Stomach (tissue), 9 donors: ENCODE data around the gene NPAS4. TPM values are rescaled to one million over a fixed set of nuclear protein-coding genes. Genes with fewer than 3 reads are reported as not detected.
A peak's percentile ranks its signal among the peaks of the same experiment; 100 is the strongest.

ENCODE experiments used
- DNase-seq, 2 donors: peaks; one replicate each; pipeline versions ENCODE4 v3.0.0 to v3.0.0-alpha.2; 2013 to 2019
- H3K27ac ChIP-seq, 5 donors: fragments of 200-600 bp in 4 of 5; sonication (generic) in 4 of 5; one replicate each; pipeline ENCODE4 v1.5.1; 2013 to 2019; ENCODE audit warnings: mild to moderate bottlenecking in 1 of 5, moderate library complexity in 1 of 5
- H3K27me3 ChIP-seq, 3 donors: fragments of 200-600 bp; sonication (generic); one replicate each; pipeline ENCODE4 v1.5.1; 2017 to 2019; ENCODE audit warnings: mixed run types in 1 of 3
- H3K36me3 ChIP-seq, 4 donors: fragments of 200-600 bp; sonication (generic); 1 replicate in 3 of 4; 2 replicates in 1 of 4; pipeline ENCODE4 v1.5.1; 2016 to 2019
- H3K4me1 ChIP-seq, 4 donors: fragments of 200-600 bp; sonication (generic); one replicate each; pipeline ENCODE4 v1.5.1; 2016 to 2019
- H3K4me3 ChIP-seq, 4 donors: fragments of 200-600 bp; sonication (generic) in 3 of 4; one replicate each; pipeline ENCODE4 v1.5.1; 2016 to 2019; ENCODE audit warnings: mild to moderate bottlenecking in 1 of 4
- H3K9me3 ChIP-seq, 4 donors: fragments of 200-600 bp; sonication (generic); one replicate each; pipeline ENCODE4 v1.5.1; 2016 to 2019
- CTCF ChIP-seq, 7 experiments: fragments of 450-650 bp in 4 of 7; fragments of 200-600 bp in 3 of 7; sonication (generic) in 3 of 7; IDR thresholded peaks; one replicate each; pipeline ENCODE4 v1.5.1; 2016 to 2019; ENCODE audit warnings: antibody characterized with exemption in 7 of 7, control low read depth in 2 of 7, mild to moderate bottlenecking in 1 of 7
- EP300 ChIP-seq: sonication (generic); formaldehyde crosslinking; IDR thresholded peaks from one replicate; pipeline ENCODE4 v1.6.1; 2017; ENCODE audit warnings: antibody characterized with exemption
- POLR2A ChIP-seq, 4 donors: fragments of 450-650 bp; IDR thresholded peaks; one replicate each; pipeline ENCODE4 v1.6.1; 2016; ENCODE audit warnings: antibody characterized with exemption in 4 of 4, control low read depth in 2 of 4, mild to moderate bottlenecking in 1 of 4, moderate library complexity in 1 of 4
- POLR2AphosphoS5 ChIP-seq, 3 donors: sonication (generic); formaldehyde crosslinking; IDR thresholded peaks; one replicate each; pipeline ENCODE4 v1.6.1; 2016; ENCODE audit warnings: antibody characterized with exemption in 3 of 3
- WGBS, 5 donors: extraction: QIAGEN DNeasy Blood & Tissue Kit in 3 of 5; methylation state at CpG; one replicate each; pipeline versions ENCODE4 v1.1.5 to v1.1.7; 2013 to 2018; 5-methylcytosine and 5-hydroxymethylcytosine counted together
- intact Hi-C: fragments of 100-400 bp; cut with DNase I; formaldehyde crosslinking; loops from one replicate; pipeline ENCODE4 v1.15.1; 2023; ENCODE audit warnings: low total_unique reads
- polyA plus RNA-seq, 3 donors: library from polyadenylated mRNA; stranded (reverse); fragments of 200-250 nt; gene quantifications; one replicate each; pipeline ENCODE4 v1.2.3, GENCODE V29; 2013
- total RNA-seq, 5 donors: library from RNA; depleted of rRNA; stranded (reverse); fragments of >200 nt; gene quantifications; one replicate each; pipeline versions ENCODE4 v1.1.0 to v1.2.3, GENCODE V29; 2014 to 2016
- donor health status: healthy with polysubstance abuse.
- donor health status: Bipolar disorder and iron deficiency.
- donor health status: healthy.

NPAS4 gene
- total and polyA plus RNA-seq, 8 donors: 0.25 to 1.7 (median 0.70) TPM; not detected in 4

GRCh38 chr11:66448523-66448922 is 27.7 kb downstream of the NPAS4 start:
- Histone ChIP-seq H3K27me3 (no peaks in the 10 kb centered on the region), H3K4me3 (no peak overlapping the region), H3K27ac (no peak overlapping the region), H3K36me3 (no peaks in the 10 kb centered on the region), H3K9me3 (peaks cover 0 to 8% (median 4%) of the 10 kb centered on the region in 4 donors), H3K4me1 (no peaks in the 10 kb centered on the region)
- WGBS, 5 donors: 66 to 76% (median 72%) methylated on average over 4 of the region's 4 CpGs
- TF ChIP-seq CTCF (IDR thresholded peaks at IDR 0.05) (no peak), POLR2AphosphoS5 (IDR thresholded peaks at IDR 0.05) (no peak), POLR2A (IDR thresholded peaks at IDR 0.05) (no peak), EP300 (no peak)
- intact Hi-C loops: no loop called here
- no peak for DNase-seq

GRCh38 chr11:66450560-66450959 is 29.7 kb downstream of the NPAS4 start:
- Histone ChIP-seq H3K4me3 (no peak overlapping the region), H3K27ac (no peak overlapping the region), H3K9me3 (no peaks in the 10 kb centered on the region), H3K36me3 (no peaks in the 10 kb centered on the region), H3K4me1 (no peaks in the 10 kb centered on the region), H3K27me3 (no peaks in the 10 kb centered on the region)
- TF ChIP-seq POLR2A (IDR thresholded peaks at IDR 0.05): no peak
- no peak for TF ChIP-seq POLR2AphosphoS5 (IDR thresholded peaks at IDR 0.05)
- no peak for TF ChIP-seq EP300
- TF ChIP-seq CTCF (IDR thresholded peaks at IDR 0.05): no peak
- 62 to 75% (median 67%) methylated on average over 4 of the region's 4 CpGs for WGBS, 5 donors
- intact Hi-C loops: no loop called here
- no peak for DNase-seq

GRCh38 chr11:66451663-66452062 is 30.8 kb downstream of the NPAS4 start:
- H3K27me3 ChIP-seq: no peaks in the 10 kb centered on the region
- H3K4me1 ChIP-seq: no peaks in the 10 kb centered on the region
- H3K36me3 ChIP-seq: no peaks in the 10 kb centered on the region
- H3K9me3 ChIP-seq: no peaks in the 10 kb centered on the region
- no peak for TF ChIP-seq POLR2AphosphoS5 (IDR thresholded peaks at IDR 0.05)
- no peak for TF ChIP-seq EP300
- no peak for TF ChIP-seq CTCF (IDR thresholded peaks at IDR 0.05)
- no peak for TF ChIP-seq POLR2A (IDR thresholded peaks at IDR 0.05)
- no peak overlapping the region for H3K27ac ChIP-seq
- no peak overlapping the region for H3K4me3 ChIP-seq
- intact Hi-C loops: no loop called here
- WGBS, 5 donors: 75 to 84% (median 81%) methylated on average over 4 of the region's 4 CpGs
- DNase-seq: no peak

- TF ChIP-seq POLR2AphosphoS5 (IDR thresholded peaks at IDR 0.05) (no peak), CTCF (IDR thresholded peaks at IDR 0.05) (no peak), EP300 (no peak), POLR2A (IDR thresholded peaks at IDR 0.05) (no peak)
These were observed 33.4 kb downstream of the NPAS4 start for GRCh38 chr11:66454247-66454646.

More at GRCh38 chr11:66454247-66454646, 33.4 kb downstream of the NPAS4 start:
- peak in 1 of 2 donors; percentile 58 for DNase-seq
- Histone ChIP-seq H3K4me1 (no peaks in the 10 kb centered on the region), H3K9me3 (no peaks in the 10 kb centered on the region), H3K27ac (no peak overlapping the region), H3K4me3 (no peak overlapping the region), H3K27me3 (no peaks in the 10 kb centered on the region), H3K36me3 (no peaks in the 10 kb centered on the region)
- 35 to 36% (median 36%) methylated on average over 6 of the region's 6 CpGs for WGBS, 5 donors
- intact Hi-C loops: no loop called here
